ENCODE data around the gene STON2.

The STON2 gene

DNA sequence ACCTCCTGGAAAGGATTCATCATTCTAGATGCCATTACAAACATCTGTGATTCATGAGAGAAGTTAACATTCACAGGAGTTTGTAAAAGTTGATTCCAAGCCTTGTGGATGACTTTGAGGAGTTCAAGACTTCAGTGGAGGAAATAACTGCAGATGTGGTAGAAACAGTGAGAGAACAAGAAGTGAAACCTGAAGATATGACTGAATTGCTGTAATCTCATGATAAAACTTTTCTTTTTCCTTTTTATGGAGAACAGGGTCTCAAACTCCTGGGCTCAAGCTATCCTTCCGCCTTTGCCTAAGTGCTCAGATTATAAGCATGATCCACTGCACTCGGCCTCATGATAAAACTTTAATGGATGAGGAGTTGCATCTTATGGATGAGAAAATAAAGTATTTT, 114.9 kb downstream of the STON2 start:
- TF ChIP-seq, protein P1, sequence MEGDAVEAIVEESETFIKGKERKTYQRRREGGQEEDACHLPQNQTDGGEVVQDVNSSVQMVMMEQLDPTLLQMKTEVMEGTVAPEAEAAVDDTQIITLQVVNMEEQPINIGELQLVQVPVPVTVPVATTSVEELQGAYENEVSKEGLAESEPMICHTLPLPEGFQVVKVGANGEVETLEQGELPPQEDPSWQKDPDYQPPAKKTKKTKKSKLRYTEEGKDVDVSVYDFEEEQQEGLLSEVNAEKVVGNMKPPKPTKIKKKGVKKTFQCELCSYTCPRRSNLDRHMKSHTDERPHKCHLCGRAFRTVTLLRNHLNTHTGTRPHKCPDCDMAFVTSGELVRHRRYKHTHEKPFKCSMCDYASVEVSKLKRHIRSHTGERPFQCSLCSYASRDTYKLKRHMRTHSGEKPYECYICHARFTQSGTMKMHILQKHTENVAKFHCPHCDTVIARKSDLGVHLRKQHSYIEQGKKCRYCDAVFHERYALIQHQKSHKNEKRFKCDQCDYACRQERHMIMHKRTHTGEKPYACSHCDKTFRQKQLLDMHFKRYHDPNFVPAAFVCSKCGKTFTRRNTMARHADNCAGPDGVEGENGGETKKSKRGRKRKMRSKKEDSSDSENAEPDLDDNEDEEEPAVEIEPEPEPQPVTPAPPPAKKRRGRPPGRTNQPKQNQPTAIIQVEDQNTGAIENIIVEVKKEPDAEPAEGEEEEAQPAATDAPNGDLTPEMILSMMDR (IDR thresholded peaks at IDR 0.05; ENCODE audit: low read depth, low read length), result no peak
- H3K27me3 ChIP-seq (ENCODE audit: insufficient read depth, low read depth, severe bottlenecking), result no peaks in the 10 kb centered on the region
- no peak overlapping the region for H3K4me3 ChIP-seq (ENCODE audit: low read depth, low read length)
- no peak overlapping the region for H3K27ac ChIP-seq
- peaks cover 9% of the 10 kb centered on the region for H3K36me3 ChIP-seq
- peaks cover 5% of the 10 kb centered on the region for H3K9me3 ChIP-seq (ENCODE audit: severe bottlenecking)
- DNase-seq, result no peak

DNA sequence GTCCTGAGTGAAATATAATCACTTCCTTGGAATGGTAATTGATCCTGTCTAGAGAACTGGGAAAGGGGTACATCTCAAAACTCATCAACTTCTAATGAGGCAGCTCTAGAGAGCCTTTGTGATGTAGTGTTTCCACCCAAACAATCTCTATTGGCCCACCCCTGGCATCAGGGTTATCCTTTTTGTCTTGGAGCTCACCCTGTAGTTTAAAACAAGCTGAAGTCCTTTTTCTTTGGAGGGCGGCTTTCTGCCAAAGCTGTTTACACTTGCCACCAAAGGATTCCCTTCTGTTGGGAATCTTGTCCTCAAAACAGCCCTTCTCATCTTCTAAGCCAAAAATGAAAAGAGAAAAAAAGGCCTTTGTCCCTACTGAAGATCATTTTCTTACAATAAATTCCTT, 118.8 kb downstream of the STON2 start:
- Histone ChIP-seq H3K9me3 (ENCODE audit: severe bottlenecking) (no peaks in the 10 kb centered on the region), H3K36me3 (peaks cover 20% of the 10 kb centered on the region), H3K27ac (no peak overlapping the region), H3K27me3 (ENCODE audit: insufficient read depth, low read depth, severe bottlenecking) (no peaks in the 10 kb centered on the region), H3K4me3 (ENCODE audit: low read depth, low read length) (no peak overlapping the region)
- TF ChIP-seq, protein P1 (IDR thresholded peaks at IDR 0.05; ENCODE audit: low read depth, low read length), result no peak
- DNase-seq, result no peak

DNA sequence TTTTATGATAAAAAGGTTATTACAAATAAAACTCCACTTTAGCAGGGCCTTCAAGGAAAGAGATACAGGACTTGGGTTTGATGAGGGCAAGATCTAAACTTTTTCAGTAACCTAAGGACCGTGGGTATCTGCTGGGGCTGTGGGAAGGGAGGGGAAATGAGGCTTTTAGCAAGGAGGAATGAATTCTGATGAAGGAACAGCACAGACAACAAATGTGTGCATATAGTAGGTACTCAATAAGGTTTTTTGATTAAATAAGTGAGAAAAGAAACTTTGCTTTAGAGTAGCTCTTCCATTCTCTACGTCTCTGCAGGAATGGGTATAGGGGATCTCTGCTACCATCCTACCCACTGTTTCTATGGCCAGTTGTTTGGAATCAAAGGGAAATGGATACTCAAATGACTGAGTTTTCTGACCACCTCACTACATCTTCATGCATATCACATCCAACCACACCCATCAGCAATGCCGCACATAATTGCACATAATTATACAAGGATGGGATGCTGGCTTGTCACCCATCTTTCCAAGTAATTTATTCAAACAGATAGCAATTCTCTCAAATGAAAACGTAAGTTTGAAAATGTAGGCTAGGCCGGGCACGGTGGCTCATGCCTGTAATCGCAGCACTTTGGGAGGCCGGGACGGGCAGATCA, 119.9 kb downstream of the STON2 start:
- H3K9me3 ChIP-seq (ENCODE audit: severe bottlenecking), result no peaks in the 10 kb centered on the region
- no peaks in the 10 kb centered on the region for H3K27me3 ChIP-seq (ENCODE audit: insufficient read depth, low read depth, severe bottlenecking)
- H3K4me3 ChIP-seq (ENCODE audit: low read depth, low read length), result no peak overlapping the region
- DNase-seq, result no peak
- TF ChIP-seq, protein P1 (IDR thresholded peaks at IDR 0.05; ENCODE audit: low read depth, low read length), result no peak
- no peak overlapping the region for H3K27ac ChIP-seq
- H3K36me3 ChIP-seq, result peaks cover 22% of the 10 kb centered on the region

DNA sequence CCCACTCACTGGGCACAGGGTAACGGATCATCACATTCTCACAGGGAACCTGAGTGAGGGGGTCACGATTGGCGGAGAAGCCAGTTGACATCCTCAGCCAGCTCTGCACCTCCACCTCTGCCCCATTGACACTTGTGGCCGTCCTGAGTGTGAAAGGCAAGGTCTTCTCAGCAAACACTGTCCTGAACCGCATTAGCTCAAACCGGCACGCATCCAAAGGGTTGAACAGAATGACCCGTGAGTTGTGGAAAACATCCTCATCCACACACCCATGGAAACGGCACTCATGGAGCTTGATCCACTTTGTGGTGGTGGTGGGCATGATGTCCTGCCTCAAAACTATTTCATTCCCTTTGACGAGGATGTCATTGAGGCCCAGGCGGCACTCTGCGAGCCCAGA, 123.0 kb downstream of the STON2 start:
- H3K27me3 ChIP-seq (ENCODE audit: insufficient read depth, low read depth, severe bottlenecking), result no peaks in the 10 kb centered on the region

DNA sequence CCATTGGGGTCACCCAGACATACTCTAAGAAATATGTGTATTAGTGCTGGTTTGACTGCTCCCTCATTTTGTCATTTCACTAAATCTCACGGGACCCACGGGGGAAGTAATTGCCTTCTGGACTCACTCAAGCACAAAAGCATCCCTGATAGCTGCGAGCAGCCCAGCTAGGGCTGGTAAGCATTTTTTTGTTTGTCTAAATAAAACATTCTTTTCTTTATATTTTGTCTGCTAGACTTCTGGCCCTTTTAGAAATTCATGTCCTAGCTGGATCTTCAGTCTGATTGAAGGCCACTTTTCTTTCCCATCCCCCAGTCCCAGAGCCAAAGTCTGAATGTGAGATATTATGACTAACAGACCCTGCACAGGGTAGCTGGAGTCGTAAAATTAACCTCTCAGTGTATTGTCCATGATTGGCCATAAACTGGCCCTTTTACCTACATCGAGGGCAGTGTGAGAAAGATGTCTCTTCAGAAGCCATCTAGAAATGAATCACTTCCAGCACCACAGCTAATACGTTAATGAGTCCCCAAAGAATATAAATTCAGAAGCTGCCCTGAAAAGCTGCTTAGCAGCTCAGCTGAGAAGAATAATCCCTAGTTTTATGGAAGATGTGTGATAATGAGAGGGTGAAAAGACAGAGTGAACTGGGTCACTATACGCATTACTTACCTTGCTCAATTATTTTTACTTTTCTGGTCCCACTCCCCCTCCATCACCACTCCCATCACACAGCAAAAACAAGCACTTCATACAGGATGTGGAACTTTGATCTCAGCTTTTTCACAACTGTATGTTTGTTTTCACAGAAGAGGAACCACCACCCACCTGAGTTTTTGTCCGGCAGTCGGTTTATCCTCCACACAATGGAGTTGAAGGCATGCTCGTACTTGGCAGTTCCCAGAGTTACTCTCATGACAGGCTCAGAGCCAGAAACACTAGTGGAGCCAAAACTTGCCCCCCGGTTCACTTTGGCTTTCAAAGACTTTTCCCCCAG, 123.8 kb downstream of the STON2 start:
- peak; percentile 48 for DNase-seq
- TF ChIP-seq, protein P1 (IDR thresholded peaks at IDR 0.05; ENCODE audit: low read depth, low read length), result no peak
- H3K36me3 ChIP-seq, result peaks cover 27% of the 10 kb centered on the region
- H3K9me3 ChIP-seq (ENCODE audit: severe bottlenecking), result no peaks in the 10 kb centered on the region
- peak overlapping the region; percentile 49 for H3K27ac ChIP-seq
- H3K4me3 ChIP-seq (ENCODE audit: low read depth, low read length), result peak overlapping the region; percentile 23; the same call in 1 of the 2 replicates
- no peaks in the 10 kb centered on the region for H3K27me3 ChIP-seq (ENCODE audit: insufficient read depth, low read depth, severe bottlenecking)

More for the DNA sequence above, 123.0 kb downstream of the STON2 start:
- H3K36me3 ChIP-seq, result peaks cover 27% of the 10 kb centered on the region
- H3K27ac ChIP-seq, result no peak overlapping the region; the same call in 1 of the 2 replicates
- DNase-seq, result no peak
- no peaks in the 10 kb centered on the region for H3K9me3 ChIP-seq (ENCODE audit: severe bottlenecking)
- TF ChIP-seq, protein P1 (IDR thresholded peaks at IDR 0.05; ENCODE audit: low read depth, low read length), result no peak
- no peak overlapping the region for H3K4me3 ChIP-seq (ENCODE audit: low read depth, low read length)
